Activated naive CD4-positive, alpha-beta T cell treated with anti-CD3 and anti-CD28 coated beads, Interleukin-2, amount 50 U/mL, for 24 hours (primary cell): ENCODE data around the gene CALB2.

ENCODE experiments used
- H3K27ac Mint-ChIP-seq: one replicate; pipeline ENCODE4 v1.8.0; 2021; ENCODE audit warnings: mild to moderate bottlenecking, mixed read lengths
- H3K27me3 Mint-ChIP-seq: one replicate; pipeline ENCODE4 v1.8.0; 2021; ENCODE audit warnings: mixed read lengths
- H3K36me3 Mint-ChIP-seq: one replicate; pipeline ENCODE4 v1.8.0; 2021; ENCODE audit warnings: mixed read lengths
- H3K4me1 Mint-ChIP-seq: one replicate; pipeline ENCODE4 v1.8.0; 2021; ENCODE audit warnings: mixed read lengths
- H3K4me3 Mint-ChIP-seq: one replicate; pipeline ENCODE4 v1.8.0; 2021; ENCODE audit warnings: mild to moderate bottlenecking, mixed read lengths
- H3K9me3 Mint-ChIP-seq: one replicate; pipeline ENCODE4 v1.8.0; 2021; ENCODE audit warnings: mixed read lengths

Gene CALB2

GRCh38 chr16:71425746-71426068, 67.2 kb downstream of the CALB2 start:
- Mint-ChIP-seq H3K27me3 (peaks cover 31% of the 10 kb centered on the region), H3K4me1 (no peaks in the 10 kb centered on the region), H3K36me3 (no peaks in the 10 kb centered on the region), H3K27ac (no peak overlapping the region), H3K4me3 (no peak overlapping the region), H3K9me3 (no peaks in the 10 kb centered on the region)

GRCh38 chr16:71426069-71426879, 67.8 kb downstream of the CALB2 start:
- Mint-ChIP-seq H3K4me3 (no peak overlapping the region), H3K9me3 (no peaks in the 10 kb centered on the region), H3K27me3 (peaks cover 30% of the 10 kb centered on the region), H3K4me1 (no peaks in the 10 kb centered on the region), H3K36me3 (no peaks in the 10 kb centered on the region), H3K27ac (no peak overlapping the region)

GRCh38 chr16:71426880-71427615, 68.5 kb downstream of the CALB2 start:
- no peaks in the 10 kb centered on the region for H3K36me3 Mint-ChIP-seq
- peaks cover 28% of the 10 kb centered on the region for H3K27me3 Mint-ChIP-seq
- H3K4me1 Mint-ChIP-seq: no peaks in the 10 kb centered on the region
- H3K9me3 Mint-ChIP-seq: no peaks in the 10 kb centered on the region
- H3K4me3 Mint-ChIP-seq: no peak overlapping the region
- no peak overlapping the region for H3K27ac Mint-ChIP-seq

GRCh38 chr16:71428385-71428784, 69.9 kb downstream of the CALB2 start:
- Mint-ChIP-seq H3K27ac (no peak overlapping the region), H3K36me3 (no peaks in the 10 kb centered on the region), H3K27me3 (peaks cover 28% of the 10 kb centered on the region), H3K4me1 (no peaks in the 10 kb centered on the region), H3K4me3 (no peak overlapping the region), H3K9me3 (no peaks in the 10 kb centered on the region)

GRCh38 chr16:71428883-71429282, 70.4 kb downstream of the CALB2 start:
- Mint-ChIP-seq H3K4me3 (no peak overlapping the region), H3K27me3 (peaks cover 28% of the 10 kb centered on the region), H3K27ac (no peak overlapping the region), H3K9me3 (no peaks in the 10 kb centered on the region), H3K4me1 (no peaks in the 10 kb centered on the region), H3K36me3 (no peaks in the 10 kb centered on the region)

- Mint-ChIP-seq H3K4me1 (no peaks in the 10 kb centered on the region), H3K36me3 (no peaks in the 10 kb centered on the region), H3K4me3 (no peak overlapping the region), H3K27ac (no peak overlapping the region), H3K9me3 (no peaks in the 10 kb centered on the region), H3K27me3 (peaks cover 23% of the 10 kb centered on the region)
Observed at GRCh38 chr16:71429581-71429980, 71.1 kb downstream of the CALB2 start.

- no peak overlapping the region for H3K4me3 Mint-ChIP-seq
- no peaks in the 10 kb centered on the region for H3K36me3 Mint-ChIP-seq
- no peak overlapping the region for H3K27ac Mint-ChIP-seq
- peaks cover 16% of the 10 kb centered on the region for H3K27me3 Mint-ChIP-seq
- no peaks in the 10 kb centered on the region for H3K9me3 Mint-ChIP-seq
- no peaks in the 10 kb centered on the region for H3K4me1 Mint-ChIP-seq
Observed at GRCh38 chr16:71430744-71431143, 72.2 kb downstream of the CALB2 start.

- Mint-ChIP-seq H3K36me3 (no peaks in the 10 kb centered on the region), H3K27me3 (peaks cover 16% of the 10 kb centered on the region), H3K27ac (no peak overlapping the region), H3K4me3 (no peak overlapping the region), H3K9me3 (no peaks in the 10 kb centered on the region), H3K4me1 (no peaks in the 10 kb centered on the region)
Observed at GRCh38 chr16:71431176-71431575, 72.7 kb downstream of the CALB2 start.

GRCh38 chr16:71431991-71432390, 73.5 kb downstream of the CALB2 start:
- Mint-ChIP-seq H3K9me3 (no peaks in the 10 kb centered on the region), H3K4me3 (no peak overlapping the region), H3K27ac (no peak overlapping the region), H3K36me3 (no peaks in the 10 kb centered on the region), H3K27me3 (peaks cover 11% of the 10 kb centered on the region), H3K4me1 (no peaks in the 10 kb centered on the region)

GRCh38 chr16:71432906-71433305, 74.4 kb downstream of the CALB2 start:
- Mint-ChIP-seq H3K27ac (no peak overlapping the region), H3K4me1 (no peaks in the 10 kb centered on the region), H3K27me3 (peaks cover 10% of the 10 kb centered on the region), H3K4me3 (no peak overlapping the region), H3K36me3 (no peaks in the 10 kb centered on the region), H3K9me3 (no peaks in the 10 kb centered on the region)

- Mint-ChIP-seq H3K27ac (no peak overlapping the region), H3K4me1 (no peaks in the 10 kb centered on the region), H3K27me3 (peaks cover 14% of the 10 kb centered on the region), H3K9me3 (no peaks in the 10 kb centered on the region), H3K36me3 (no peaks in the 10 kb centered on the region), H3K4me3 (no peak overlapping the region)
Observed at GRCh38 chr16:71436473-71436872, 78.0 kb downstream of the CALB2 start.

- Mint-ChIP-seq H3K36me3 (peaks cover 3% of the 10 kb centered on the region), H3K27me3 (peaks cover 13% of the 10 kb centered on the region), H3K27ac (no peak overlapping the region), H3K9me3 (no peaks in the 10 kb centered on the region), H3K4me3 (no peak overlapping the region), H3K4me1 (no peaks in the 10 kb centered on the region)
Observed at GRCh38 chr16:71439523-71439922, 81.0 kb downstream of the CALB2 start.
